Loucy (cell line): ENCODE measurements around the gene RPL22.

Experiments used
- H2AFZ ChIP-seq: fragments of 200-600 bp; sonication (generic); 2 replicates; pipeline ENCODE4 v1.6.0; 2016; ENCODE audit warnings: antibody characterized with exemption, mild to moderate bottlenecking, low read length, moderate library complexity
- H3F3A ChIP-seq: fragments of 200-600 bp; 2 replicates; pipeline ENCODE4 v1.6.0; 2016; ENCODE audit warnings: antibody characterized with exemption, low read depth, mild to moderate bottlenecking
- H3K27me3 ChIP-seq: fragments of 200-600 bp; sonication (generic); 2 replicates; pipeline ENCODE4 v1.6.1; 2014; ENCODE audit warnings: low read length, mild to moderate bottlenecking; ENCODE audit not compliant: insufficient read depth, poor library complexity, severe bottlenecking
- H3K36me3 ChIP-seq: fragments of 200-600 bp; sonication (generic); 2 replicates; pipeline ENCODE4 v1.6.1; 2016; ENCODE audit warnings: low read length; ENCODE audit not compliant: insufficient read depth
- H3K4me1 ChIP-seq: fragments of 200-600 bp; sonication (generic); 2 replicates; pipeline ENCODE4 v1.5.1; 2014; ENCODE audit warnings: low read length, mild to moderate bottlenecking; ENCODE audit not compliant: insufficient read depth, poor library complexity, severe bottlenecking
- H3K4me2 ChIP-seq: fragments of 200-600 bp; sonication (generic); 2 replicates; pipeline ENCODE4 v1.6.0; 2014; ENCODE audit warnings: antibody characterized with exemption, low read length, low read depth, mild to moderate bottlenecking; ENCODE audit not compliant: poor library complexity, severe bottlenecking
- H3K4me3 ChIP-seq: fragments of 200-600 bp; sonication (generic); 2 replicates; pipeline ENCODE4 v1.5.1; 2014; ENCODE audit warnings: low read length, mild to moderate bottlenecking, mixed read lengths; ENCODE audit not compliant: poor library complexity, severe bottlenecking
- H3K79me2 ChIP-seq: fragments of 200-600 bp; sonication (generic); 2 replicates; pipeline ENCODE4 v1.6.1; 2014; ENCODE audit warnings: low read length; ENCODE audit not compliant: insufficient read depth
- H3K9ac ChIP-seq: fragments of 200-600 bp; sonication (generic); 2 replicates; pipeline ENCODE4 v1.6.0; 2014; ENCODE audit warnings: mild to moderate bottlenecking, low read depth, low read length, moderate library complexity; ENCODE audit not compliant: poor library complexity, severe bottlenecking
- H3K9me2 ChIP-seq: fragments of 200-600 bp; sonication (generic); replicated peaks from 2 replicates; pipeline ENCODE4 v1.6.1; 2016; ENCODE audit warnings: low read depth, low read length, mixed read lengths
- H3K9me3 ChIP-seq: fragments of 200-600 bp; sonication (generic); 2 replicates; pipeline ENCODE4 v1.6.1; 2014; ENCODE audit warnings: mild to moderate bottlenecking, antibody characterized with exemption, low read length, low read depth; ENCODE audit not compliant: insufficient read depth
- H4K20me1 ChIP-seq: fragments of 200-600 bp; sonication (generic); 2 replicates; pipeline ENCODE4 v1.6.0; 2014; ENCODE audit warnings: antibody characterized with exemption, low read length, mild to moderate bottlenecking; ENCODE audit not compliant: insufficient read depth, poor library complexity, severe bottlenecking
- CTCF ChIP-seq: fragments of 200-600 bp; sonication (generic); conservative IDR thresholded peaks from 2 replicates; pipeline ENCODE4 v1.5.1; 2014; ENCODE audit warnings: mild to moderate bottlenecking, antibody characterized with exemption, low read length
- EZH2phosphoT487 ChIP-seq: fragments of 200-600 bp; IDR thresholded peaks from 2 replicates; pipeline ENCODE4 v1.6.1; 2018; ENCODE audit warnings: antibody characterized with exemption, mild to moderate bottlenecking, moderate library complexity, borderline replicate concordance

The RPL22 gene

GRCh38 chr1:6157132-6157527 is 42.3 kb downstream of the RPL22 start:
- TF ChIP-seq EZH2phosphoT487: no peak
- no peak for TF ChIP-seq CTCF
- H3K4me1 ChIP-seq: peaks cover 28% of the 10 kb centered on the region
- peaks cover 8% of the 10 kb centered on the region; the same call in 1 of the 2 replicates for H3K79me2 ChIP-seq
- peaks cover 4% of the 10 kb centered on the region; the same call in 1 of the 2 replicates for H3F3A ChIP-seq
- no peak overlapping the region for H2AFZ ChIP-seq
- no peaks in the 10 kb centered on the region for H3K9me2 ChIP-seq
- no peaks in the 10 kb centered on the region for H3K9me3 ChIP-seq
- H3K4me2 ChIP-seq: no peak overlapping the region
- H3K4me3 ChIP-seq: no peak overlapping the region
- H4K20me1 ChIP-seq: no peaks in the 10 kb centered on the region
- H3K27me3 ChIP-seq: no peaks in the 10 kb centered on the region
- H3K36me3 ChIP-seq: no peaks in the 10 kb centered on the region
- no peak overlapping the region for H3K9ac ChIP-seq

- H3K9me3 ChIP-seq: no peaks in the 10 kb centered on the region
- H3K36me3 ChIP-seq: no peaks in the 10 kb centered on the region
- H3K79me2 ChIP-seq: peaks cover 8% of the 10 kb centered on the region; the same call in 1 of the 2 replicates
- H3K4me2 ChIP-seq: peak overlapping the region; percentile 74
- peaks cover 4% of the 10 kb centered on the region; the same call in 1 of the 2 replicates for H3F3A ChIP-seq
- no peaks in the 10 kb centered on the region for H3K27me3 ChIP-seq
- H2AFZ ChIP-seq: no peak overlapping the region
- H3K4me3 ChIP-seq: peak overlapping the region; percentile 61
- no peak for TF ChIP-seq EZH2phosphoT487
- peak; percentile 26; the same call in 1 of the 2 replicates for TF ChIP-seq CTCF
- peak overlapping the region; percentile 64 for H3K9ac ChIP-seq
- peaks cover 28% of the 10 kb centered on the region for H3K4me1 ChIP-seq
- H3K9me2 ChIP-seq: no peaks in the 10 kb centered on the region
- no peaks in the 10 kb centered on the region for H4K20me1 ChIP-seq
These were observed 44.7 kb downstream of the RPL22 start for GRCh38 chr1:6154525-6155319.

- no peak overlapping the region for H2AFZ ChIP-seq
- no peaks in the 10 kb centered on the region for H3K9me3 ChIP-seq
- no peaks in the 10 kb centered on the region for H3K36me3 ChIP-seq
- peaks cover 28% of the 10 kb centered on the region for H3K4me1 ChIP-seq
- H3F3A ChIP-seq: peaks cover 4% of the 10 kb centered on the region; the same call in 1 of the 2 replicates
- H3K4me3 ChIP-seq: peak overlapping the region; percentile 16
- H4K20me1 ChIP-seq: no peaks in the 10 kb centered on the region
- no peaks in the 10 kb centered on the region for H3K9me2 ChIP-seq
- TF ChIP-seq CTCF: no peak
- no peak for TF ChIP-seq EZH2phosphoT487
- H3K4me2 ChIP-seq: peak overlapping the region; percentile 74
- peaks cover 8% of the 10 kb centered on the region; the same call in 1 of the 2 replicates for H3K79me2 ChIP-seq
- H3K9ac ChIP-seq: no peak overlapping the region
- no peaks in the 10 kb centered on the region for H3K27me3 ChIP-seq
These were observed 46.5 kb downstream of the RPL22 start for GRCh38 chr1:6152882-6153281.
